C4-2B (cell line): ENCODE data around the gene NEGR1.

Experiments
- H3K27ac ChIP-seq: fragments of 450-650 bp; 2 replicates; pipeline ENCODE4 v1.5.1; 2017
- CTCF ChIP-seq: fragments of 450-650 bp; conservative IDR thresholded peaks from 2 replicates; pipeline ENCODE4 v1.5.1; 2017; ENCODE audit warnings: mild to moderate bottlenecking
- ZFX ChIP-seq: fragments of 450-650 bp; IDR thresholded peaks from 2 replicates; pipeline ENCODE4 v1.6.1; 2017

Gene NEGR1

GRCh38 chr1:71839876-71840275 is 442.5 kb downstream of the NEGR1 start:
- no peak for TF ChIP-seq ZFX
- no peak overlapping the region for H3K27ac ChIP-seq

- no peak overlapping the region for H3K27ac ChIP-seq
- no peak for TF ChIP-seq ZFX
- TF ChIP-seq CTCF: no peak
Observed at GRCh38 chr1:71836904-71837303, 445.4 kb downstream of the NEGR1 start.

- TF ChIP-seq ZFX: no peak
- no peak for TF ChIP-seq CTCF
- H3K27ac ChIP-seq: no peak overlapping the region
Observed at GRCh38 chr1:71835442-71835813, 446.9 kb downstream of the NEGR1 start.

GRCh38 chr1:71834601-71835441 is 447.5 kb downstream of the NEGR1 start:
- TF ChIP-seq CTCF (no peak), ZFX (no peak)
- H3K27ac ChIP-seq: no peak overlapping the region

- no peak overlapping the region for H3K27ac ChIP-seq
- TF ChIP-seq ZFX: no peak
- no peak for TF ChIP-seq CTCF
Observed at GRCh38 chr1:71831646-71832045, 450.7 kb downstream of the NEGR1 start.

GRCh38 chr1:71829346-71829745 is 453.0 kb downstream of the NEGR1 start:
- no peak overlapping the region for H3K27ac ChIP-seq
- TF ChIP-seq CTCF: no peak
- no peak for TF ChIP-seq ZFX

- TF ChIP-seq CTCF: no peak
- no peak for TF ChIP-seq ZFX
- no peak overlapping the region for H3K27ac ChIP-seq
Observed at GRCh38 chr1:71828431-71829012, 453.8 kb downstream of the NEGR1 start.
